ENCODE data around the gene SYNPO2L.
"Not testable (repeated sequence)": the region's sequence is repeated elsewhere in the genome, so short reads cannot be mapped to it uniquely, and the experiment has no call there.

DNA sequence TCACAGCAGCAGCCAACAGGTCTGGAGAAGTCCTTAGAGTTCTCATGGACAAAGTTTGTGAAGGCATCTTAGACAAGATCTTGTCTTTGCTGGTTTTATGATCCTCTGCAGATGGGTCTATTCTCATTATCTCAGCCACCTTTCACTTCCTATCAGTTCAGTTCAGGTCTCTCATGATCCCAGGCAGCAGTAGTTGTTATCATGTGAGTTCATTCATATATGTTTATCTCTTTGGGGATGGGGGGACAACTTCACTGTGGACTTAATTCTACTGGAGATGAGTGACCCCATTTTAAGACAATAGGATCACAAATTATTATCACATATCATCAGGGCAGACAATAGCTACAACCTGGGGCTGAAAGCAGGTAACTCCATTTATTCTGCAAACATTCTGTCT is 48.1 kb upstream of the SYNPO2L start:
- TF ChIP-seq POLR2AphosphoS5, POLR2A (IDR thresholded peaks at IDR 0.05): not testable (repeated sequence)
- TF ChIP-seq, protein P1, sequence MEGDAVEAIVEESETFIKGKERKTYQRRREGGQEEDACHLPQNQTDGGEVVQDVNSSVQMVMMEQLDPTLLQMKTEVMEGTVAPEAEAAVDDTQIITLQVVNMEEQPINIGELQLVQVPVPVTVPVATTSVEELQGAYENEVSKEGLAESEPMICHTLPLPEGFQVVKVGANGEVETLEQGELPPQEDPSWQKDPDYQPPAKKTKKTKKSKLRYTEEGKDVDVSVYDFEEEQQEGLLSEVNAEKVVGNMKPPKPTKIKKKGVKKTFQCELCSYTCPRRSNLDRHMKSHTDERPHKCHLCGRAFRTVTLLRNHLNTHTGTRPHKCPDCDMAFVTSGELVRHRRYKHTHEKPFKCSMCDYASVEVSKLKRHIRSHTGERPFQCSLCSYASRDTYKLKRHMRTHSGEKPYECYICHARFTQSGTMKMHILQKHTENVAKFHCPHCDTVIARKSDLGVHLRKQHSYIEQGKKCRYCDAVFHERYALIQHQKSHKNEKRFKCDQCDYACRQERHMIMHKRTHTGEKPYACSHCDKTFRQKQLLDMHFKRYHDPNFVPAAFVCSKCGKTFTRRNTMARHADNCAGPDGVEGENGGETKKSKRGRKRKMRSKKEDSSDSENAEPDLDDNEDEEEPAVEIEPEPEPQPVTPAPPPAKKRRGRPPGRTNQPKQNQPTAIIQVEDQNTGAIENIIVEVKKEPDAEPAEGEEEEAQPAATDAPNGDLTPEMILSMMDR (IDR thresholded peaks at IDR 0.05): not testable (repeated sequence)
